Uterus (tissue), 4 donors: ENCODE measurements around the gene TRIM33. TPM values are rescaled to one million over a fixed set of nuclear protein-coding genes. Genes with fewer than 3 reads are reported as not detected.

Experiments
- DNase-seq, 2 donors: peaks; one replicate each; pipeline ENCODE4 v3.0.0-alpha.2; 2019 to 2020
- H3K27ac ChIP-seq, 2 donors: fragments of 200-600 bp; sonication (generic); 1 replicate in 1 of 2; 2 replicates in 1 of 2; pipeline ENCODE4 v1.5.1; 2016 to 2018
- H3K27me3 ChIP-seq, 2 donors: fragments of 200-600 bp; sonication (generic); one replicate each; pipeline ENCODE4 v1.5.1; 2018 to 2019; ENCODE audit warnings: control low read depth in 1 of 2
- H3K36me3 ChIP-seq, 2 donors: fragments of 200-600 bp; sonication (generic); one replicate each; pipeline ENCODE4 v1.5.1; 2019; ENCODE audit warnings: control low read depth in 1 of 2
- H3K4me1 ChIP-seq, 2 donors: fragments of 200-600 bp; sonication (generic); one replicate each; pipeline ENCODE4 v1.5.1; 2018 to 2019; ENCODE audit warnings: control low read depth in 1 of 2
- H3K4me3 ChIP-seq, 2 donors: fragments of 200-600 bp; sonication (generic); 1 replicate in 1 of 2; 2 replicates in 1 of 2; pipeline ENCODE4 v1.5.1; 2018 to 2019; ENCODE audit warnings: mild to moderate bottlenecking in 1 of 2
- H3K9me3 ChIP-seq, 2 donors: fragments of 200-600 bp; sonication (generic); one replicate each; pipeline ENCODE4 v1.5.1; 2019; ENCODE audit warnings: control low read depth in 1 of 2
- POLR2A ChIP-seq, 2 donors: fragments of 450-650 bp; IDR thresholded peaks; one replicate each; pipeline ENCODE4 v1.6.1; 2016; ENCODE audit warnings: antibody characterized with exemption in 2 of 2, mild to moderate bottlenecking in 1 of 2, moderate library complexity in 1 of 2
- intact Hi-C: fragments of 100-400 bp; cut with DNase I; formaldehyde crosslinking; loops from one replicate; pipeline ENCODE4 v1.15.1; 2023; ENCODE audit warnings: low total_unique reads
- total RNA-seq, 4 donors: library from RNA; depleted of rRNA in 3 of 4; stranded (reverse); fragments of >200 nt in 3 of 4; gene quantifications; one replicate each; pipeline versions ENCODE4 v1.1.0 to v1.2.4, GENCODE V29; 2014 to 2023
- TF ChIP-seq, protein P1 (sequence below), 4 experiments: fragments of 200-600 bp in 2 of 4; fragments of 450-650 bp in 2 of 4; sonication (generic) in 2 of 4; IDR thresholded peaks; one replicate each; pipeline ENCODE4 v1.5.1; 2016 to 2019; ENCODE audit warnings: antibody characterized with exemption in 4 of 4, mild to moderate bottlenecking in 2 of 4, moderate library complexity in 1 of 4
- donor health status: DM: yes; HTN: yes; CAD: no.

The TRIM33 gene
- total RNA-seq, 4 donors from 2014 or later = 23.6 to 73.7 (median 50.8) TPM

DNA sequence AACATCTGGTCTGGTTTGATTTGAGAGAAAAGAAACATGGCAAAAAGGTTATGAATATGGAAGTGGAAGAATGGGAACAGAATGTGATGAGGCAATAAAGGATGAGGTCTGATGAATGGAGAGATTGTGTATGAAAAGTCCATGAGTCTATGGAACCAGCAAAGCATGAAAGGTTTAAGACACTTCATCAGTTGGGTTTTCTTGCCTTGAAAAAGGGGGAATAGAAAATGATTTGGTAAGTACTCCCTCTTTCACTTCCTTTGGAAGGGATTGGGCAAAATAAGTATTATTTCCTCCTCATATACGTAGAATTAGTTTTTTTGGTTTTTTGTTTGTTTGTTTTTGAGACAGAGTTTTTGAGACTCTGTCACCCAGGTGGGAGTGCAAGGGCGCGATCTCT is 155.8 kb downstream of the TRIM33 start:
- H3K4me1 ChIP-seq = no peaks in the 10 kb centered on the region
- no peak for DNase-seq
- H3K4me3 ChIP-seq = no peak overlapping the region
- no peaks in the 10 kb centered on the region for H3K36me3 ChIP-seq
- H3K9me3 ChIP-seq = no peaks in the 10 kb centered on the region
- no peaks in the 10 kb centered on the region for H3K27me3 ChIP-seq
- no peak for TF ChIP-seq POLR2A (IDR thresholded peaks at IDR 0.05)
- TF ChIP-seq, protein P1, sequence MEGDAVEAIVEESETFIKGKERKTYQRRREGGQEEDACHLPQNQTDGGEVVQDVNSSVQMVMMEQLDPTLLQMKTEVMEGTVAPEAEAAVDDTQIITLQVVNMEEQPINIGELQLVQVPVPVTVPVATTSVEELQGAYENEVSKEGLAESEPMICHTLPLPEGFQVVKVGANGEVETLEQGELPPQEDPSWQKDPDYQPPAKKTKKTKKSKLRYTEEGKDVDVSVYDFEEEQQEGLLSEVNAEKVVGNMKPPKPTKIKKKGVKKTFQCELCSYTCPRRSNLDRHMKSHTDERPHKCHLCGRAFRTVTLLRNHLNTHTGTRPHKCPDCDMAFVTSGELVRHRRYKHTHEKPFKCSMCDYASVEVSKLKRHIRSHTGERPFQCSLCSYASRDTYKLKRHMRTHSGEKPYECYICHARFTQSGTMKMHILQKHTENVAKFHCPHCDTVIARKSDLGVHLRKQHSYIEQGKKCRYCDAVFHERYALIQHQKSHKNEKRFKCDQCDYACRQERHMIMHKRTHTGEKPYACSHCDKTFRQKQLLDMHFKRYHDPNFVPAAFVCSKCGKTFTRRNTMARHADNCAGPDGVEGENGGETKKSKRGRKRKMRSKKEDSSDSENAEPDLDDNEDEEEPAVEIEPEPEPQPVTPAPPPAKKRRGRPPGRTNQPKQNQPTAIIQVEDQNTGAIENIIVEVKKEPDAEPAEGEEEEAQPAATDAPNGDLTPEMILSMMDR (IDR thresholded peaks at IDR 0.05) = no peak
- intact Hi-C loops = no loop called here
- no peak overlapping the region for H3K27ac ChIP-seq

DNA sequence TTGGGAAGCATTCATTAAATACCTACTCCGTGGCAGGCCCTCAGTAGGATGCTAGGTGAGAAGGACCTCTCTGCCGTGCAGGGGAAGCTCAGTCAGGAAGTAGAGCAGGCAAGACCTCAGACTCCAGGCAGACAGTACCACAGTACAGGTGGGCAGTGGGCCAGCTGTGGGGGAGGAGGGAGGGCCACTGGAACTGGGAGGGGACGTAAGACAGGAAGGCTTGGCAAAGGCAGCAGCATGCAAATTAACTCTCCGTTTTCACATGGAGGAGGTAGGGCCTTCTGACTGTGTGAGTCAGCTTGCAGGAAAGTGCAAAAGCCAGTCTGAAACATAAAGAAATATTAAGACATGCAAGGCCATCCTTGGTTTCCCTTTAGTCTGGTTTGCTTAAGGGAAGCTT is 157.7 kb downstream of the TRIM33 start:
- Histone ChIP-seq H3K27me3 (no peaks in the 10 kb centered on the region), H3K36me3 (no peaks in the 10 kb centered on the region), H3K4me3 (no peak overlapping the region), H3K9me3 (no peaks in the 10 kb centered on the region), H3K4me1 (no peaks in the 10 kb centered on the region), H3K27ac (no peak overlapping the region)
- intact Hi-C loops = no loop called here
- DNase-seq = peak; percentile 70 to 80
- TF ChIP-seq POLR2A (IDR thresholded peaks at IDR 0.05) = no peak
- TF ChIP-seq, protein P1 (IDR thresholded peaks at IDR 0.05) = no peak

DNA sequence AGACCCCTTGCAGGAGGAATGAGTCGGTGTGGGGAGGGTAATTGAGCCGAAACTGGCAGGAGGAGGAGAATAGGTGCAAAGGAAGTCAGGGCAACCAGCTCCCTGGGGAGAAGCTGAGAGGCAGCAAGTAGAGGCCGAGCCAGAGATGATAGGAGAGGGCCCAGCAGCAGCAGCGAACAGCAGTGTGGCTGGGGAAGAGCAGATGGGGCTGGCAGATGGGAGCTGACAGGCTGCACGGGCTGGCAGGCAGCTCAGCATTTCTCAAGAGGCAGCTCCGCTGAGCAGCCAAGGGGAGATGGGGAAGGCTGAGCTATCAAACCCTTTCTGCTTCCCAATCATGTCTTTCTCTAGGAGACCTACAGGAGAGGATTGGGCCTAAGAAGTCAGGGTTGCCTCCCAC is 158.2 kb downstream of the TRIM33 start:
- no peaks in the 10 kb centered on the region for H3K4me1 ChIP-seq
- no peaks in the 10 kb centered on the region for H3K9me3 ChIP-seq
- no peak overlapping the region for H3K27ac ChIP-seq
- H3K4me3 ChIP-seq = no peak overlapping the region
- no peak for TF ChIP-seq POLR2A (IDR thresholded peaks at IDR 0.05)
- TF ChIP-seq, protein P1 (IDR thresholded peaks at IDR 0.05) = no peak
- no peaks in the 10 kb centered on the region for H3K27me3 ChIP-seq
- intact Hi-C loops = no loop called here
- DNase-seq = no peak
- H3K36me3 ChIP-seq = no peaks in the 10 kb centered on the region

DNA sequence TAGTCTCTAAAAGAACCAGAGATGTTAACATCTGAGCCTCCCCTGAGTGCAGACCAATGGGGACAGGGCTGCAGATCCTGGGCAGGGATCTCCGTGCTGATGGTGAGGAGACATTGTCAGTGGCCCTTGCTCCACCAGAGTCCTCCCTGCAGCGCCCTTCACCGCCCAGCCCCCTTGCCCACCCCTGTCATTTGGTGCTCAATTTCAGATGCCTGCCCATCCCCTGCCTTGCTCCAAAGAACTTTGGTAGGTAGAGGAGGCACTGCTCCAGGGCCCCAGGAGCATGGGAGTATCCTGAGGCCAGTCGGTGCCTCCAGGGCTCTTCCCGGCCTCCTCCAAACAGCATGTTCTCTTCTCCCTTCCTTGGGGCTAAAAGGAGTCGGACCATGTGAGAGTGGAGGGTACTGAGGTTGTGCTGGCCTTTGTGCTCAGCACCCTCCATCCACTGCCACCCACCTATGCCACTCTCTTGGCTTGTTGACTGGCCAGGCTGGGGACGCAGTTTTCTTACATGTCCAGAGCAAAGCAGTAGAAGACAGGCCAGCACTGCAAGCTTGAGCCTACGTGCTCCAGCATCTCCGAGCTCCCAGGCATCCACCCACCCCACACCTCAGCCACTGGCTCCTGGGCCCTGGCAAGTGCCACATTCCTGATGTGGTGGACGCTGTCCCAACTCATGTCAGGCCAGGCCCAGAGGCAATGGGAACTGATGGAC is 160.1 kb downstream of the TRIM33 start:
- Histone ChIP-seq H3K27ac (no peak overlapping the region), H3K36me3 (no peaks in the 10 kb centered on the region), H3K27me3 (no peaks in the 10 kb centered on the region), H3K9me3 (no peaks in the 10 kb centered on the region), H3K4me3 (no peak overlapping the region), H3K4me1 (no peaks in the 10 kb centered on the region)
- no peak for DNase-seq
- TF ChIP-seq, protein P1 (IDR thresholded peaks at IDR 0.05) = no peak
- no peak for TF ChIP-seq POLR2A (IDR thresholded peaks at IDR 0.05)
- intact Hi-C loops = no loop called here

DNA sequence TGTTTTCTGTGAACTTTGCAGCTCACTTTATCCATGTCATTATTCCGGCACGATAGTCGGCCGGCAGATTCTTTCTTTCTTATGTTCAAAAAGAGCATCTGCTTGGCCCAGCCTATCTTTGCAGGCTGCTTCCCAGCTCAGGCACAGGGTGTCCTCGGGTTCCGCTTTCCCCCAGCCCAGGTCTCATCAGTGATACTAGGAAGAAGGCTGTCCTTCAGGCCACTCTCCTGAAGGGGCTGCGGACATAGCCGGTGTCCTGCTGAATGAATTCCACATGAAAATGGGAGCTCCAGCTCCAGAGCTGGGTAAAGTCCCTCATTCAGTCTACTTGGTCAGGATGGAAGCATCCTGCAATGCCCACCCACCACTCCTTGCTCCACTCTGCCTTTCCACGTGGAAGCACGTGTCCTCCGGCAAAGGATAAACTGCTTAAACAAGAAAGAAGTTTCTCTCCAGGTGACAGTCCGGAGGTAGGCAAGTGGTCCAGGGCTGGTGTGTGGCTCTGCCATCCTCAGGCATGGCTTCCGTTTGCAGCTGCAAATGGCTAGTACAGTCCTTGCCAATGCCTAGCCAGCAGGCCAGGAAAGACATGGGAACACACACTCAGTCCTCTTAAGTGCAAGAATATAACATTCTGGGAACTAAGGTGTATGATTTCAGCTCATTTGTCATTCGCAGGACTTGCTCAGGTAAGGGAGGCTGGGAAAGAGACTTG is 161.0 kb downstream of the TRIM33 start:
- intact Hi-C loops = loop anchor here (10.0 kb wide), 1 partner anchor 235 kb away; the partner anchor contains the start of gene BCAS2
- H3K36me3 ChIP-seq = no peaks in the 10 kb centered on the region
- no peaks in the 10 kb centered on the region for H3K9me3 ChIP-seq
- TF ChIP-seq, protein P1 (IDR thresholded peaks at IDR 0.05) = no peak
- no peak for TF ChIP-seq POLR2A (IDR thresholded peaks at IDR 0.05)
- H3K27me3 ChIP-seq = no peaks in the 10 kb centered on the region
- no peaks in the 10 kb centered on the region for H3K4me1 ChIP-seq
- H3K27ac ChIP-seq = no peak overlapping the region
- no peak for DNase-seq
- no peak overlapping the region for H3K4me3 ChIP-seq
